B cell (primary cell): Measurements from ENCODE around the gene MEGF8.

Experiments used
- EZH2 ChIP-seq: IDR thresholded peaks from 2 replicates; pipeline ENCODE4 v1.6.1; 2012; ENCODE audit warnings: borderline replicate concordance, low read depth, mild to moderate bottlenecking, moderate library complexity, low read length; ENCODE audit not compliant: insufficient read depth, poor library complexity, severe bottlenecking
- TF ChIP-seq, protein P1 (sequence below): fragments of 200-600 bp; IDR thresholded peaks from one replicate; pipeline ENCODE4 v1.8.0; 2022; ENCODE audit warnings: antibody characterized with exemption, mild to moderate bottlenecking

- TF ChIP-seq, protein P1, sequence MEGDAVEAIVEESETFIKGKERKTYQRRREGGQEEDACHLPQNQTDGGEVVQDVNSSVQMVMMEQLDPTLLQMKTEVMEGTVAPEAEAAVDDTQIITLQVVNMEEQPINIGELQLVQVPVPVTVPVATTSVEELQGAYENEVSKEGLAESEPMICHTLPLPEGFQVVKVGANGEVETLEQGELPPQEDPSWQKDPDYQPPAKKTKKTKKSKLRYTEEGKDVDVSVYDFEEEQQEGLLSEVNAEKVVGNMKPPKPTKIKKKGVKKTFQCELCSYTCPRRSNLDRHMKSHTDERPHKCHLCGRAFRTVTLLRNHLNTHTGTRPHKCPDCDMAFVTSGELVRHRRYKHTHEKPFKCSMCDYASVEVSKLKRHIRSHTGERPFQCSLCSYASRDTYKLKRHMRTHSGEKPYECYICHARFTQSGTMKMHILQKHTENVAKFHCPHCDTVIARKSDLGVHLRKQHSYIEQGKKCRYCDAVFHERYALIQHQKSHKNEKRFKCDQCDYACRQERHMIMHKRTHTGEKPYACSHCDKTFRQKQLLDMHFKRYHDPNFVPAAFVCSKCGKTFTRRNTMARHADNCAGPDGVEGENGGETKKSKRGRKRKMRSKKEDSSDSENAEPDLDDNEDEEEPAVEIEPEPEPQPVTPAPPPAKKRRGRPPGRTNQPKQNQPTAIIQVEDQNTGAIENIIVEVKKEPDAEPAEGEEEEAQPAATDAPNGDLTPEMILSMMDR = no peak
- no peak for TF ChIP-seq EZH2
Measured at GRCh38 chr19:42400404-42400803, 75.0 kb downstream of the MEGF8 start.
